NB4 (cell line): ENCODE measurements around the gene NCAPG2.

Experiments
- MYC ChIP-seq: IDR thresholded peaks from 2 replicates; pipeline ENCODE4 v1.6.1; 2011; ENCODE audit warnings: low read depth, low read length
- POLR2A ChIP-seq: IDR thresholded peaks from 2 replicates; pipeline ENCODE4 v1.6.1; 2011; ENCODE audit warnings: mild to moderate bottlenecking; ENCODE audit not compliant: insufficient read length; ENCODE audit errors: extremely low read depth
- TF ChIP-seq, protein P1 (sequence below): IDR thresholded peaks from one replicate; pipeline ENCODE4 v1.5.1; 2012; ENCODE audit warnings: low read depth, low read length

DNA sequence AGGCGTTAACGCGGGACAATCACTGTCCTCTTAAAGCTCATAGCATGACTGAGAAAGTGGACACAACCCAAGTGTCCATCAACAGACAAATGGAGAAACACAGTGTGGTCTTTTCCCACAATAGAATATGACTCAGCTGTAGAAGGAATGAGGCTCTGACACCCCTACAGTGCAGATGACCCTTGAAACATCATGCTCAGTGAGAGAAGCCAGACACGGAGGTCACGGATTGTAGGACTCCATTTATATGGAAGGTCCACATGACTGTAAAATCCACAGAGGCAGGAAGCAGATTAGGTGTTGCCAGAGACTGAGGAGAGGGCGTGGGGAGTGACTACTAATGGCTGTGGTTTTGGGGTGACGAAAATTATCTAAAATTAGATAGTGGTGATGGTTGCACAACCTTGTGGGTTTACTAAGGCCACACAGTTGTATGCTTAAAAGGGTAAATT lies 6.1 kb upstream of the NCAPG2 start:
- TF ChIP-seq POLR2A (no peak), MYC (no peak; the same call in 1 of the 2 replicates)
- TF ChIP-seq, protein P1, sequence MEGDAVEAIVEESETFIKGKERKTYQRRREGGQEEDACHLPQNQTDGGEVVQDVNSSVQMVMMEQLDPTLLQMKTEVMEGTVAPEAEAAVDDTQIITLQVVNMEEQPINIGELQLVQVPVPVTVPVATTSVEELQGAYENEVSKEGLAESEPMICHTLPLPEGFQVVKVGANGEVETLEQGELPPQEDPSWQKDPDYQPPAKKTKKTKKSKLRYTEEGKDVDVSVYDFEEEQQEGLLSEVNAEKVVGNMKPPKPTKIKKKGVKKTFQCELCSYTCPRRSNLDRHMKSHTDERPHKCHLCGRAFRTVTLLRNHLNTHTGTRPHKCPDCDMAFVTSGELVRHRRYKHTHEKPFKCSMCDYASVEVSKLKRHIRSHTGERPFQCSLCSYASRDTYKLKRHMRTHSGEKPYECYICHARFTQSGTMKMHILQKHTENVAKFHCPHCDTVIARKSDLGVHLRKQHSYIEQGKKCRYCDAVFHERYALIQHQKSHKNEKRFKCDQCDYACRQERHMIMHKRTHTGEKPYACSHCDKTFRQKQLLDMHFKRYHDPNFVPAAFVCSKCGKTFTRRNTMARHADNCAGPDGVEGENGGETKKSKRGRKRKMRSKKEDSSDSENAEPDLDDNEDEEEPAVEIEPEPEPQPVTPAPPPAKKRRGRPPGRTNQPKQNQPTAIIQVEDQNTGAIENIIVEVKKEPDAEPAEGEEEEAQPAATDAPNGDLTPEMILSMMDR: no peak
